GM04503 (cell line): Measurements from ENCODE around the gene ALG1.

ENCODE experiments used
- DNase-seq: peaks from one replicate; pipeline ENCODE4 v3.0.0-alpha.2; 2012; ENCODE audit warnings: low read depth

The ALG1 gene

GRCh38 chr16:5045499-5046115 lies 26.0 kb upstream of the ALG1 start:
- no peak for DNase-seq

GRCh38 chr16:5046914-5047313 lies 24.7 kb upstream of the ALG1 start:
- DNase-seq, result no peak

GRCh38 chr16:5054876-5055865 lies 16.5 kb upstream of the ALG1 start:
- DNase-seq, result no peak

GRCh38 chr16:5056352-5056751 lies 15.3 kb upstream of the ALG1 start:
- DNase-seq, result no peak

- DNase-seq, result no peak
Measured at GRCh38 chr16:5058476-5058875, 13.2 kb upstream of the ALG1 start.

- DNase-seq, result no peak
Measured at GRCh38 chr16:5059386-5060072, 12.1 kb upstream of the ALG1 start.

GRCh38 chr16:5060073-5060641 lies 11.5 kb upstream of the ALG1 start:
- DNase-seq, result no peak

GRCh38 chr16:5062051-5062450 lies 9.6 kb upstream of the ALG1 start:
- no peak for DNase-seq

- DNase-seq, result no peak
Measured at GRCh38 chr16:5062790-5063765, 8.6 kb upstream of the ALG1 start.

GRCh38 chr16:5064915-5065314 lies 6.7 kb upstream of the ALG1 start:
- DNase-seq, result no peak

GRCh38 chr16:5065326-5065725 lies 6.3 kb upstream of the ALG1 start:
- no peak for DNase-seq

- no peak for DNase-seq
Measured at GRCh38 chr16:5065813-5066212, 5.8 kb upstream of the ALG1 start, which contains the start of gene C16orf89. TSS of gene C16orf89 (minus strand) at chr16:5065956. CDS start at chr16:5065908, 48 bp downstream.

- no peak for DNase-seq
Measured at GRCh38 chr16:5066511-5066910, 5.1 kb upstream of the ALG1 start.

GRCh38 chr16:5069048-5069447 lies 2.6 kb upstream of the ALG1 start:
- no peak for DNase-seq

GRCh38 chr16:5069854-5070253 lies 1.8 kb upstream of the ALG1 start:
- no peak for DNase-seq

GRCh38 chr16:5070431-5071186 lies 1.0 kb upstream of the ALG1 start:
- DNase-seq, result no peak

- DNase-seq, result no peak
Measured at GRCh38 chr16:5071341-5071680, 332 bp upstream of the ALG1 start.

- no peak for DNase-seq
Measured at GRCh38 chr16:5072334-5073278, 963 bp downstream of the ALG1 start.

- DNase-seq, result no peak
Measured at GRCh38 chr16:5073279-5073629, 1.6 kb downstream of the ALG1 start.
